CD4-positive, alpha-beta T cell treated with Interleukin-17A for 1 hour (primary cell): ENCODE data around the gene FLNA.
A peak's percentile ranks its signal among the peaks of the same experiment; 100 is the strongest.
"Not testable (repeated sequence)": the region's sequence is repeated elsewhere in the genome, so short reads cannot be mapped to it uniquely, and the experiment has no call there.

ENCODE experiments used
- DNase-seq: peaks from one replicate; pipeline ENCODE4 v3.0.0-alpha.2; 2020

The FLNA gene

GRCh38 chrX:154328646-154329045, 45.8 kb downstream of the FLNA start:
- DNase-seq: no peak

- peak; percentile 60 for DNase-seq
Observed at GRCh38 chrX:154327038-154327820, 47.2 kb downstream of the FLNA start.

- DNase-seq: no peak
Observed at GRCh38 chrX:154325541-154325940, 48.9 kb downstream of the FLNA start.

GRCh38 chrX:154323537-154323936, 50.9 kb downstream of the FLNA start:
- DNase-seq: no peak

- DNase-seq: no peak
Observed at GRCh38 chrX:154322890-154323289, 51.5 kb downstream of the FLNA start.

- DNase-seq: peak; percentile 26
Observed at GRCh38 chrX:154321594-154321993, 52.8 kb downstream of the FLNA start.

GRCh38 chrX:154321152-154321551, 53.3 kb downstream of the FLNA start:
- no peak for DNase-seq

GRCh38 chrX:154320406-154320805, 54.0 kb downstream of the FLNA start:
- DNase-seq: no peak

- peak; percentile 26 for DNase-seq
Observed at GRCh38 chrX:154317391-154317995, 56.9 kb downstream of the FLNA start.

- DNase-seq: no peak
Observed at GRCh38 chrX:154315416-154315815, 59.0 kb downstream of the FLNA start.

GRCh38 chrX:154313147-154313546, 61.3 kb downstream of the FLNA start:
- DNase-seq: peak; percentile 33

GRCh38 chrX:154312116-154312515, 62.3 kb downstream of the FLNA start:
- no peak for DNase-seq

- no peak for DNase-seq
Observed at GRCh38 chrX:154310616-154311536, 63.6 kb downstream of the FLNA start.

GRCh38 chrX:154309041-154309775, 65.2 kb downstream of the FLNA start:
- DNase-seq: no peak

GRCh38 chrX:154308108-154308946, 66.1 kb downstream of the FLNA start:
- DNase-seq: peak; percentile 84

GRCh38 chrX:154307202-154307601, 67.2 kb downstream of the FLNA start:
- DNase-seq: no peak

GRCh38 chrX:154305541-154306205, 68.8 kb downstream of the FLNA start:
- no peak for DNase-seq

- DNase-seq: no peak
Observed at GRCh38 chrX:154304846-154305245, 69.6 kb downstream of the FLNA start.

GRCh38 chrX:154303476-154303875, 71.0 kb downstream of the FLNA start:
- no peak for DNase-seq

- not testable (repeated sequence) for DNase-seq
Observed at GRCh38 chrX:154302998-154303397, 71.4 kb downstream of the FLNA start.

- no peak for DNase-seq
Observed at GRCh38 chrX:154300816-154301215, 73.6 kb downstream of the FLNA start.
